Endothelial cell (in vitro differentiated cells): ENCODE data around the gene POFUT1. TPM values are rescaled to one million over a fixed set of nuclear protein-coding genes. Genes with fewer than 3 reads are reported as not detected.

Source experiments
- DNase-seq: peaks from one replicate; pipeline ENCODE4 v3.0.0; 2021; ENCODE audit warnings: low spot score
- H3K27ac Mint-ChIP-seq: one replicate; pipeline ENCODE4 v1.8.0; 2021; ENCODE audit warnings: mixed read lengths, inconsistent platforms; ENCODE audit not compliant: unreplicated experiment
- H3K27me3 Mint-ChIP-seq: one replicate; pipeline ENCODE4 v1.8.0; 2021; ENCODE audit warnings: mild to moderate bottlenecking, moderate library complexity, mixed read lengths, inconsistent platforms; ENCODE audit not compliant: unreplicated experiment
- H3K36me3 Mint-ChIP-seq: one replicate; pipeline ENCODE4 v1.8.0; 2021; ENCODE audit warnings: mild to moderate bottlenecking, low read depth, mixed read lengths, inconsistent platforms; ENCODE audit not compliant: unreplicated experiment
- H3K4me1 Mint-ChIP-seq: one replicate; pipeline ENCODE4 v1.8.0; 2021; ENCODE audit warnings: mild to moderate bottlenecking, mixed read lengths, inconsistent platforms; ENCODE audit not compliant: unreplicated experiment
- H3K4me3 Mint-ChIP-seq: one replicate; pipeline ENCODE4 v1.8.0; 2021; ENCODE audit warnings: mild to moderate bottlenecking, mixed read lengths, inconsistent platforms; ENCODE audit not compliant: unreplicated experiment
- H3K9me3 Mint-ChIP-seq: one replicate; pipeline ENCODE4 v1.8.0; 2021; ENCODE audit warnings: mixed read lengths, inconsistent platforms; ENCODE audit not compliant: unreplicated experiment
- CTCF ChIP-seq: fragments of 200-600 bp; sonication (generic); IDR thresholded peaks from one replicate; pipeline ENCODE4 v1.5.0; 2021; ENCODE audit warnings: antibody characterized with exemption; ENCODE audit not compliant: unreplicated experiment
- total RNA-seq: library from RNA; stranded (reverse); fragmentation: NEBNext Ultra II Directional; extraction: Animal tissue kit (Norgen Biotek cat#: 25700); gene quantifications from one replicate; pipeline ENCODE4 v1.2.1, GENCODE V29; 2021; ENCODE audit not compliant: unreplicated experiment

Gene POFUT1
- total RNA-seq, 1 donor from 2014 or later: 43.5 TPM

- H3K9me3 Mint-ChIP-seq: no peaks in the 10 kb centered on the region
- H3K27ac Mint-ChIP-seq: no peak overlapping the region
- no peak for DNase-seq
- H3K36me3 Mint-ChIP-seq: peaks cover 8% of the 10 kb centered on the region
- peaks cover 8% of the 10 kb centered on the region for H3K4me1 Mint-ChIP-seq
- H3K27me3 Mint-ChIP-seq: peaks cover 1% of the 10 kb centered on the region
- no peak overlapping the region for H3K4me3 Mint-ChIP-seq
- TF ChIP-seq CTCF: no peak
Measured at GRCh38 chr20:32285621-32286371, 78.1 kb downstream of the POFUT1 start.

DNA sequence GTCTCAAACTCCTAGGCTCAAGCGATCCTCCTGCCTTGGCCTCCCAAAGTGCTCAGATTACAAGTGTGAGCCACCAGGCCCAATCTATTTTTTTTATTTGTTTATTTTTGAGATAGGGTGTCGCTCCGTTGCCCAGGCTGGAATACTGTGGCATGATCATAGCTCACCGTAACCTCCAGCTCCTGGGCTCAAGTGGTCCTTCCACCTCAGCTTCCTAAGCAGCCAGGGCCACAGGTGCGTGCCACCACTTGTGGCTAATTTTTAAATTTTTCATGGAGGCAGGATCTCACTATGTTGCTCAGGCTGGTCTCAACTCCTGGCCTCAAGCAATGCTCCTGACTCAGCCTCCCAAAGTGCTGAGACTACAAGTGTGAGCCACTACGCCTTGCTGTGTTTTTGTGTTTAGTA, 79.6 kb downstream of the POFUT1 start:
- Mint-ChIP-seq H3K9me3 (no peaks in the 10 kb centered on the region), H3K36me3 (peaks cover 3% of the 10 kb centered on the region), H3K27ac (no peak overlapping the region)

More for the DNA sequence above, 79.6 kb downstream of the POFUT1 start:
- DNase-seq: no peak
- no peak for TF ChIP-seq CTCF
- Mint-ChIP-seq H3K4me1 (peaks cover 4% of the 10 kb centered on the region), H3K27me3 (peaks cover 1% of the 10 kb centered on the region), H3K4me3 (no peak overlapping the region)

Other genes starting within 250 kb of the POFUT1 start
- gene XKR7, start 239.7 kb upstream of the POFUT1 start, total RNA-seq: 0.23 TPM
- 27.2 TPM for gene CCM2L, start 197.4 kb upstream of the POFUT1 start, total RNA-seq
- 0.54 TPM for gene HCK, start 155.6 kb upstream of the POFUT1 start, total RNA-seq
- gene TM9SF4, start 98.2 kb upstream of the POFUT1 start, total RNA-seq: 46.0 TPM
- 23.7 TPM for gene PLAGL2, start 137 bp upstream of the POFUT1 start, total RNA-seq
- gene KIF3B, start 69.8 kb downstream of the POFUT1 start, total RNA-seq: 34.7 TPM
- 90.8 TPM for gene ASXL1, start 150.5 kb downstream of the POFUT1 start, total RNA-seq